Skeletal muscle cell (primary cell): ENCODE data around the gene NOXA1.

Experiments used
- DNase-seq: peaks from one replicate; pipeline ENCODE4 v3.0.0-alpha.2; 2010; ENCODE audit warnings: low read depth
- H3K4me3 ChIP-seq: 2 replicates; pipeline ENCODE4 v1.5.1; 2011; ENCODE audit warnings: low read depth, mild to moderate bottlenecking, control low read depth, low read length, moderate library complexity

The NOXA1 gene

GRCh38 chr9:137416563-137417151 lies 6.5 kb upstream of the NOXA1 start:
- no peak for DNase-seq
- H3K4me3 ChIP-seq, result no peak overlapping the region

- DNase-seq, result no peak
- H3K4me3 ChIP-seq, result peak overlapping the region; percentile 26
These were observed 5.8 kb upstream of the NOXA1 start for GRCh38 chr9:137417161-137418021.

DNA sequence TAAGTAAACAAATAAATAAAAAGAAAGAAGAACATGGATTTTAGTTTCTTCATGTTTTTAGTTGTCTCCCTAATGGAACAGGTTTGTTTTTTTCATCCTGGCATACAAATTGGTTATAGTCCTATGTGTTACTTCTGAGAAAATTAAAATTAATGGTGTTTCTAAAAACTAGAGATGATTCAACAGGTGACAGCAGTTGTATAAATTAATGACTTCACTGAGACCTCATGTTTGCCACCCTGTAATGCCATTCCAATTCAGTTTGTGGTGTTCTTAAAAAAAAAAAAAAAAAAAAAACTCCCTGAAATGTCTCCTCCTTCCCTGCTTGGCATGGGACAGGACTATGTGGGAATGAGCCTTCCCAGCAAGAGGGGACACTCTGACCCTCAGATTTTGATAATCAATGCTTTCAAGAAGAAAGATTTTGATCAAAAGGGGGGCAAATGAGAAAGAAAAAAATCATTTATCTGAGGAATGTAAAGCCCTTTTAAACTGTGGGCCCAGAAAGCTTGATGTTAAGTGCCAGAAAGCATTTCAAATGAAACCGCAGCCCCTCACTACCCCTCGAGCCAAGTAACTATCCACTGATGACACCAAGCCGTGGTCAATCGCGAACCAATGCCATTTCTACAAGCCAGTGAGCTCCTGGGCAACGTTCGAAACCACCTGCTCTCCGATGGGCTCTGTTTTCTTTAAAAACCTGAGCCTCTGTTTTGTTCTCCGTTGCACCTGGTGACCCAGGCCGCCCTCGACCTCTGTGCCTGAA lies 1.2 kb upstream of the NOXA1 start:
- DNase-seq, result no peak
- peak overlapping the region; percentile 79 for H3K4me3 ChIP-seq

DNA sequence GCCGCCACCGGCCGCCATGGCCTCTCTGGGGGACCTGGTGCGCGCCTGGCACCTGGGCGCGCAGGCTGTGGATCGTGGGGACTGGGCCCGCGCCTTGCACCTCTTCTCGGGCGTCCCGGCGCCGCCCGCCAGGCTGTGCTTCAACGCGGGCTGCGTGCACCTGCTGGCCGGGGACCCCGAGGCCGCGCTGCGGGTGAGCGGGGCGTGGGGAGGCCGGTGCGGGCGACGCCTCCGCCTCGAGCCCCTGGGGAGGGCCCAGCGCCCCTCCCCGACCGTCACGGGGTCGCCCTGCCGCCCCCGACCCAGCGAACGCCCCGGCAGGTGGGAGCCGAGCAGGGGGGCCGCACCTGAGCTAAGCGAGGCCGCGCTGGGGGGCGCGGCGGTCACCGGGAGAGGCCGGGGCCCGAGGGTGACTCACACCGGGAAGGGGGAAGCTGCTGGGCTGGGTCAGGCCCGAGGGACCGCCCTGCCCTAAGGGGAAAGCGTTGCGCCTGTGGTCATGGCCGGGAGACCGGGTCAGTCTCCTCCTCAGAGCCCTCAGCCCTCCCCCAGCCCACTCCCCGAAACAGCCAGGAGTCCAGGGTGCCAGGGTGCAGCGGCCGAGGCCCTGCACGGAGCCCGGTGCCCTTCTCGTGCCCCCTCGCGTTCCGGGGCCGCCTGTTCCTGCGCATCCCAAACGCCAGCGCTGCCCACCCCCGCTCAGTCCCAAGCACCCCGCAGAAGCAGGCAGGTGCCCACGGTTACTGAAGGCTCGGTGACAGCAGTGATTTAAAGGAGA lies 510 bp downstream of the NOXA1 start:
- H3K4me3 ChIP-seq, result peak overlapping the region; percentile 79
- no peak for DNase-seq

DNA sequence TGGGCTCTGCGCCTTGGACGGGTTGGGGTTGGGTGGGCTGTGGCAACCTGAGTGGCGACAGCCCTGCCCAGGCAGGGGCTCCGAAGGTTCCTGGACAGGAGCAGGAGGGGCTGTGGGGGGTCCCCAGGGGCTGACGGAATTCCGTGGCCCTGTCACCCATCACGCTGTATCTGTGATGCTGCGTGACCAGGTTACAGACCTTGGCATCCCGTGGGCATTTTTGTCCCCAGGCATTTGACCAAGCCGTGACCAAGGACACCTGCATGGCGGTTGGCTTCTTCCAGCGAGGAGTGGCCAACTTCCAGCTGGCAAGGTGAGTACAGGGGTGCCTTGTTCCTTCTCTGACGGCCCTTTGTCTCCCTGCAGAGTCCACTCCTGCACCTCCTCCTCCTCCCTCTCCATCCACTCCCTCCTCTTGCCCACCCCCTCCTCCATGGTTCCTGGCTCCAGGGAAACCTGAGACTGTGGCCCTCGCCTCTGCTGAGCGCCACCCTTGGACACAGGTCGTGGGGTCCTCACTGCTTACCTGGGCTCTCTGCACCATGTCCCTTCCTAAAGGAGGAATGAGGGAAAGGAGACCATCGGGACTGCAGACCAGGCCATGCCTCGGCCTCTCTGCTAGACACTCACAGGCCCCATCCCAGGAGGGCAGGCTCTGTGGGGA lies 3.0 kb downstream of the NOXA1 start:
- DNase-seq, result no peak
- no peak overlapping the region for H3K4me3 ChIP-seq

GRCh38 chr9:137427454-137428310 lies 4.5 kb downstream of the NOXA1 start:
- H3K4me3 ChIP-seq, result no peak overlapping the region
- DNase-seq, result no peak

DNA sequence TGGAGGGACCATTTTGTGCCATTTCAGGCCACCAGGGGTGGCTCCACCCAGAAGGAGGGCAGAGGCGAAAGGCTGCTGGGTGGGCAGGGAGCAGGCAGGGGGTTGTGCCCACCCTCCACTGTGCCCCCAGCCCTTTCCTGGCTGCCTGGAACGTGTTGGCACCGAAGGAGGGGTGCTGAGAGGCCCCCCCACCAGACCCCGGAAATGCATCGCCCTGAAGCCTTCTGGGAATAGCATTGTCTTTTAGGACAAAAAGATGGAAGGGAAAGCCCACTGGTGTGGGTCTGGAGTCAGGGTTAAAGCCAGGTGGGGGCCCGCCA lies 5.1 kb downstream of the NOXA1 start:
- no peak overlapping the region for H3K4me3 ChIP-seq
- no peak for DNase-seq

DNA sequence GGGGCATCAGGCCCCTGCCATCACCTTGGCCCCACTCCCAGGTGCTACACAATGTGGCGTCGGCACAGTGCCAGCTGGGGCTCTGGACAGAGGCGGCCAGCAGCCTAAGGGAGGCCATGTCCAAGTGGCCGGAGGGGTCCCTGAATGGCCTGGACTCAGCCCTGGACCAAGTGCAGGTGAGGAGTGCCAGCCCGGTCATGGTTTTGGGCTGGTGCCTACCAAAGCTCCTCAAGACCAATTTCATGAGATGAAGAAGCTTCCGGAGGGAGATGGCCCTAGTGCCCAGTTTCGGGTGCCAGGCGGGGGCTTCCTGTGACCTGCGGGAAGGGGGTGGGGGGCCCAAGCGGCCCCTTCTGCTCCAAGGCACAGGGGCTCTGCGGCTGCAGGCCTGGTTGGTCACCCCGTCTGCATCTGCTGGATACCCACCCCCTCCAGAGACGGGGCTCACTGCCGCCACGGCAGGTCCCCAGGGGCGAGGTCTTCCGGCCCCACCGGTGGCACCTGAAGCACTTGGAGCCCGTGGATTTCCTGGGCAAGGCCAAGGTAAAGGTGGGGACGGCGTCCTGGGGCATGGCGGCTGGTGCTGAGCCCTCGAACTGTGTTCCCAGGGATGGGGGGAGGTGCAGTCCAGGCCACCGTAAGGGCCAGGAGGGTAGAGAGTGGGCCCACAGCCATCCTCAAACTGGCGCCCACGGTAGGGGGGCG lies 5.8 kb downstream of the NOXA1 start:
- DNase-seq, result no peak
- H3K4me3 ChIP-seq, result no peak overlapping the region

DNA sequence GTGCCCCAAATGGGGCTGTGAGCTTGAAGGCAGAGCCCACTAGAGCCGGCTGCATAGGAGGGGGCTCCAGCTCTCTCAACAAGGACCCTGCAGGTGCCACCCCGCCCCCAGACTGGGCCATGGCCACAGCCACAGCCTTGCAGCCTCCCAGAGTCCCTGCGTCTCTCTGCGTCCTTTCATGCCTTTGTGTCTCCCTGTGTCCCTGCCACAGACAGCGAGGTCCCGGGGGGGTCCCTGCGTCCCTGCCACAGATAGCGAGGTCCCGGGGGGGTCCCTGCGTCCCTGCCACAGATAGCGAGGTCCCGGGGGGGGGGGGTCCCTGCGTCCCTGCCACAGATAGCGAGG lies 6.3 kb downstream of the NOXA1 start:
- no peak for DNase-seq
- H3K4me3 ChIP-seq, result no peak overlapping the region

DNA sequence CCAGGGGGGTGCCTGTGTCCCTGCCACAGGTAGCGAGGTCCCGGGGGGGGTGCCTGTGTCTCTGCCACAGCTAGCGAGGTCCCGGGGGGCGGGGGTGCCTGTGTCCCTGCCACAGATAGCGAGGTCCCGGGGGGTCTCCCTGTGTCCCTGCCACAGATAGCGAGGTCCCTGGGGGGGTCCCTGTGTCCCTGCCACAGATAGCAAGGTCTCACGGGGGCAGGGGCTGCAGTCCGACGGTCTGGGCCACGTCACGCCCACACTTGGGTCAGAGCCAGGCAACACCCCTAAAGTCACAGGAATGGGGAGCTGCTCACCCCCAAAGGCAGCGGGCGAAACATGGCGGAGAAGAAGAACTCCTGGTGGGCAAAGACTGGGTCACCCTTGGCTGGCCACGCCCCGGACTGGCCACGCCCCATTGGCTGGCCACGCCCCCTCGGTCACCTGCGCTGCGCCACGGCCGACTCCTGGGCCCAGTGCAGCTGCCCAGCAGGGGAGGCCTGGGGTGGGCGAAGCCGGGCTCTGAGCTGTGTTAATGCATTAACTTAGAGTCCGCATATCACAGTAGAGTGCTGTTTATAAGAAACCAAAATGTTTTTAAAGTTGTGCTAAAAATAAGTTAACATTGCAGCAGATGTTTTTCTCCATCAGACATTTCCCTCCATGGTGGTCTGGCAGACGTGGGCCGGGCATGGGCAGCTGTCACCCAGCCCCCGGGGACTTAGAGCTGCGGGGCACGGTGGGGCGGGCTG lies 7.0 kb downstream of the NOXA1 start:
- H3K4me3 ChIP-seq, result no peak overlapping the region
- no peak for DNase-seq

DNA sequence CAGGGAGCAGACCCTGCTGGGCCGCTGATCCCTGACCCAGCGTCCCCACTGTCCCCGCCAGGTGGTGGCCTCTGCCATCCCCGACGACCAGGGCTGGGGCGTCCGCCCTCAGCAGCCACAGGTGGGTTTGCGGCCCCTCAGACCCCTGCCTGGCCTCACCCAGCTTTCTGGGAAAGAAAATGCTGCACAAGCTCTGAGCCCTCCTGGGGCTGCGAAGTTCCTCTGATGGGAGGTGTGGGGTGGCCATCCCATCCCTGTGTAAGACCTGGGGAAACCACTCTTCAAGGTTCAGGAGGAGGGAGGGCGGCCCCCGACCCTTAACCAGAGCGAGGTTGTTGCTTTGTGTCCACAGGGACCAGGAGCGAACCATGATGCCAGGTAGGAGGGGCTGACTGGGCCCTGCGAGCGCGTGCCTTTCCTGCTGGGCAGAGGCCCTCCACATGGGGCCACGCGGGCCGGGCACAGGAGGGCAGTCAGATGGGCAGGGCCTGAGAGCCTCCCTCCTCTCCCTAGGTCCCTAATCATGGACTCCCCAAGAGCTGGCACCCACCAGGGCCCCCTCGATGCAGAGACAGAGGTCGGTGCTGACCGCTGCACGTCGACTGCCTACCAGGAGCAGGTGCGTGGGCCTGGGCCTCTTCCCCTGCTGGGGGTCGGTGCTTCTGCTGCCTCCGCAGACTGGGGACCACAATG lies 7.7 kb downstream of the NOXA1 start:
- no peak for DNase-seq
- H3K4me3 ChIP-seq, result no peak overlapping the region

DNA sequence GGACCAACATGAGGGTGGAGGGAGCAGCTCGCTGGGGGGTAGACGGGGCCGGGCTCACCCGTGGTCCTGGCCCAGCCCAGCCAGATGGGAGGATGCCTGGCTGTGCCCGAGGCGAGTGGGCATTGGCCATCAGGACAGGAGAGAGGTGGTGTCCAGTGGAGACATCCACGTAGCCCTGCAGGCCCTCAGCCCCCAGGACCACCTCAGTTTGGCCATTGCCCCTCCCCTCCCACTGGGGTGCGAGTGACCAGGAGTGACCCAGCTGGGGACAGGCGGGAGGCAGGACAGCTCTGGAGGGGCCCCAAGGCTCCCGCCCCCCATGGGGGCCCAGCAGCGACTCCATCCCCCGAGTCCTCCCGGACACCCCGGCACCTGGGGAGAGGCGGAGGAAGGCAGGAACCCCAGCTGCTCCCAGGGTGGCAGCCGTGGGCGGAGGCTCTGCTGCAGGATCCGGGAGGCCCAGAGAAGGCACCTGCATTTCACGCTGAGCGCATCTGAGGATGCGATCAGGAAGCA lies 8.3 kb downstream of the NOXA1 start:
- no peak overlapping the region for H3K4me3 ChIP-seq
- DNase-seq, result no peak

GRCh38 chr9:137432687-137433348 lies 9.6 kb downstream of the NOXA1 start:
- no peak overlapping the region for H3K4me3 ChIP-seq
- no peak for DNase-seq

DNA sequence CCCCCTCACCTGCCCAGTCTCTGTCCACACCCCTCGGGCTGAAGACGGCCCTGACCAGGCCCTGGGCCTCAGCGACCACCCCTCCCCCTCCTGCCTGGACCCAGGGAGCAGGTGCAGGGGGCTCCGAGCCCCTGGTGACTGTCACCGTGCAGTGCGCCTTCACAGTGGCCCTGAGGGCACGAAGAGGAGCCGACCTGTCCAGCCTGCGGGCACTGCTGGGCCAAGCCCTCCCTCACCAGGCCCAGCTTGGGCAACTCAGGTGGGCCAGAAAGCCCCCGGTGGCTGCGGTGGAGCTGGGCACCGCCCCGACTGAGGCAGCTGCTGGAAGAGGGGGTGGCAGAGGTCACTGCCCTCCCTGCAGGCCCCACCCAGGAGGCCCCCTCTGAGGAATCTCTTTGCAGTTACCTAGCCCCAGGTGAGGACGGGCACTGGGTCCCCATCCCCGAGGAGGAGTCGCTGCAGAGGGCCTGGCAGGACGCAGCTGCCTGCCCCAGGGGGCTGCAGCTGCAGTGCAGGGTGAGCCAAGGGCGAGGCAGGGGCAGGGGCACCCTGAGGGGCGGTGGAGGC lies 10.2 kb downstream of the NOXA1 start:
- no peak for DNase-seq

DNA sequence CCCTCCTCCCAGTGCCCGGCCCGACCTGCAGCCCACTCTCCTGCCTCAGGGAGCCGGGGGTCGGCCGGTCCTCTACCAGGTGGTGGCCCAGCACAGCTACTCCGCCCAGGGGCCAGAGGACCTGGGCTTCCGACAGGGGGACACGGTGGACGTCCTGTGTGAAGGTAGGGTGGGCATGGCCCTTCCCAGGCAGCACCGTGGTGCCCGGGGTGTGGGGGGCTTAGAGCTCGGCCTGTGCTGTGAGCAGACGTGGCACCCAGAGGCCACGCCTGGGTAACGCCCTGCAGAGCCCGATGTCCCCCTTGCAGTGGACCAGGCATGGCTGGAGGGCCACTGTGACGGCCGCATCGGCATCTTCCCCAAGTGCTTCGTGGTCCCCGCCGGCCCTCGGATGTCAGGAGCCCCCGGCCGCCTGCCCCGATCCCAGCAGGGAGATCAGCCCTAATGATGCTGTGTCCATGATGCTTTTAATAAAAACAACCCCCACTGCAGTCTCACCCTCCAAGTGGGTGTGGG lies 10.8 kb downstream of the NOXA1 start:
- no peak overlapping the region for H3K4me3 ChIP-seq
- DNase-seq, result no peak

More for the DNA sequence above, 10.2 kb downstream of the NOXA1 start:
- H3K4me3 ChIP-seq, result no peak overlapping the region
